ENCODE results near the gene TNC. TPM values are rescaled to one million over a fixed set of nuclear protein-coding genes. Genes with fewer than 3 reads are reported as not detected.

Gene TNC
- total RNA-seq, 3 donors from 2014 or later (not counting 1 experiment from before 2014, with no cell fraction given): not detected

GRCh38 chr9:114985959-114986501 lies 131.9 kb downstream of the TNC start:
- H3K27me3 Mint-ChIP-seq (ENCODE audit: low read depth in 2 of 2): peaks cover 0 to 6% of the 10 kb centered on the region in 2 donors
- DNase-seq (no peak), ATAC-seq (no peak)
- WGBS (ENCODE audit: insufficient coverage): no CpG with 5 or more reads among the region's 2 CpGs
- H3K27me3 ChIP-seq (ENCODE audit: control insufficient read depth, insufficient read depth, low read length): no peaks in the 10 kb centered on the region
- H3K36me3 ChIP-seq (ENCODE audit: control insufficient read depth, insufficient read depth, low read length): no peaks in the 10 kb centered on the region
- no peaks in the 10 kb centered on the region for H3K36me3 Mint-ChIP-seq
- no peak overlapping the region for H3K4me3 Mint-ChIP-seq
- H3K27ac ChIP-seq (ENCODE audit: low read length): no peak overlapping the region
- no peaks in the 10 kb centered on the region for H3K4me1 Mint-ChIP-seq
- H3K27ac Mint-ChIP-seq: no peak overlapping the region
- no peak for TF ChIP-seq CTCF (IDR thresholded peaks at IDR 0.05)
- no peaks in the 10 kb centered on the region for H3K9me3 Mint-ChIP-seq
- H3K9me3 ChIP-seq (ENCODE audit: control insufficient read depth, insufficient read depth, low read length): no peaks in the 10 kb centered on the region
- H3K4me1 ChIP-seq (ENCODE audit: control insufficient read depth, insufficient read depth, low read length): peaks cover 7% of the 10 kb centered on the region
- no peak overlapping the region for H3K4me3 ChIP-seq (ENCODE audit: low read length)
- intact Hi-C loops (cut with micrococcal nuclease): no loop called here

- intact Hi-C loops (cut with micrococcal nuclease): no loop called here
- Mint-ChIP-seq H3K4me3 (no peak overlapping the region), H3K9me3 (no peaks in the 10 kb centered on the region), H3K4me1 (no peaks in the 10 kb centered on the region), H3K27ac (no peak overlapping the region), H3K27me3 (ENCODE audit: low read depth in 2 of 2) (peaks cover 9 to 12% of the 10 kb centered on the region in 2 donors), H3K36me3 (no peaks in the 10 kb centered on the region)
- ATAC-seq (no peak), DNase-seq (no peak)
- H3K4me1 ChIP-seq (ENCODE audit: control insufficient read depth, insufficient read depth, low read length): no peaks in the 10 kb centered on the region
- H3K27ac ChIP-seq (ENCODE audit: low read length): no peak overlapping the region
- H3K9me3 ChIP-seq (ENCODE audit: control insufficient read depth, insufficient read depth, low read length): no peaks in the 10 kb centered on the region
- no peaks in the 10 kb centered on the region for H3K36me3 ChIP-seq (ENCODE audit: control insufficient read depth, insufficient read depth, low read length)
- no peaks in the 10 kb centered on the region for H3K27me3 ChIP-seq (ENCODE audit: control insufficient read depth, insufficient read depth, low read length)
- no peak overlapping the region for H3K4me3 ChIP-seq (ENCODE audit: low read length)
- WGBS (ENCODE audit: insufficient coverage): 92% methylated on average over 3 of the region's 4 CpGs
- no peak for TF ChIP-seq CTCF (IDR thresholded peaks at IDR 0.05)
Observed at GRCh38 chr9:114981063-114981462, 136.9 kb downstream of the TNC start.

- H3K9me3 ChIP-seq (ENCODE audit: control insufficient read depth, insufficient read depth, low read length): no peaks in the 10 kb centered on the region
- ATAC-seq (no peak), DNase-seq (no peak)
- H3K9me3 Mint-ChIP-seq: no peaks in the 10 kb centered on the region
- no peak overlapping the region for H3K4me3 Mint-ChIP-seq
- H3K4me1 Mint-ChIP-seq: no peaks in the 10 kb centered on the region
- no peak for TF ChIP-seq CTCF (IDR thresholded peaks at IDR 0.05)
- H3K27me3 Mint-ChIP-seq (ENCODE audit: low read depth in 2 of 2): peaks cover 0 to 27% of the 10 kb centered on the region in 2 donors
- no peaks in the 10 kb centered on the region for H3K4me1 ChIP-seq (ENCODE audit: control insufficient read depth, insufficient read depth, low read length)
- H3K27ac ChIP-seq (ENCODE audit: low read length): no peak overlapping the region
- no peak overlapping the region for H3K27ac Mint-ChIP-seq
- intact Hi-C loops (cut with micrococcal nuclease): no loop called here
- H3K36me3 Mint-ChIP-seq: no peaks in the 10 kb centered on the region
- no peak overlapping the region for H3K4me3 ChIP-seq (ENCODE audit: low read length)
- no peaks in the 10 kb centered on the region for H3K36me3 ChIP-seq (ENCODE audit: control insufficient read depth, insufficient read depth, low read length)
- H3K27me3 ChIP-seq (ENCODE audit: control insufficient read depth, insufficient read depth, low read length): no peaks in the 10 kb centered on the region
- WGBS (ENCODE audit: insufficient coverage): 79% methylated on average over 2 of the region's 2 CpGs
Observed at GRCh38 chr9:114973216-114973615, 144.7 kb downstream of the TNC start.

- Mint-ChIP-seq H3K27ac (no peak overlapping the region), H3K4me3 (no peak overlapping the region), H3K36me3 (no peaks in the 10 kb centered on the region), H3K27me3 (ENCODE audit: low read depth in 2 of 2) (peaks cover 0 to 30% of the 10 kb centered on the region in 2 donors), H3K9me3 (no peaks in the 10 kb centered on the region), H3K4me1 (no peaks in the 10 kb centered on the region)
- Histone ChIP-seq H3K27me3 (ENCODE audit: control insufficient read depth, insufficient read depth, low read length) (no peaks in the 10 kb centered on the region), H3K4me3 (ENCODE audit: low read length) (no peak overlapping the region), H3K36me3 (ENCODE audit: control insufficient read depth, insufficient read depth, low read length) (no peaks in the 10 kb centered on the region), H3K27ac (ENCODE audit: low read length) (no peak overlapping the region), H3K4me1 (ENCODE audit: control insufficient read depth, insufficient read depth, low read length) (no peaks in the 10 kb centered on the region), H3K9me3 (ENCODE audit: control insufficient read depth, insufficient read depth, low read length) (no peaks in the 10 kb centered on the region)
- intact Hi-C loops (cut with micrococcal nuclease): no loop called here
- DNase-seq (no peak), ATAC-seq (no peak)
- no peak for TF ChIP-seq CTCF (IDR thresholded peaks at IDR 0.05)
- 87% methylated on average over 3 of the region's 3 CpGs for WGBS (ENCODE audit: insufficient coverage)
Observed at GRCh38 chr9:114972510-114973136, 145.3 kb downstream of the TNC start.
